Esophagus (tissue), 2 donors: ENCODE data around the gene TNFRSF4. TPM values are rescaled to one million over a fixed set of nuclear protein-coding genes. Genes with fewer than 3 reads are reported as not detected.

Source experiments
- H3K27ac ChIP-seq, 2 donors: one replicate each; pipeline ENCODE4 v1.5.1; 2013; ENCODE audit warnings: low read depth in 2 of 2, mild to moderate bottlenecking in 2 of 2, inconsistent platforms in 1 of 2, low read length in 1 of 2, moderate library complexity in 1 of 2
- H3K27me3 ChIP-seq, 2 donors: one replicate each; pipeline ENCODE4 v1.6.1; 2013; ENCODE audit warnings: low read length in 2 of 2, control low read depth in 1 of 2, mild to moderate bottlenecking in 1 of 2; ENCODE audit not compliant: insufficient read depth in 2 of 2, control insufficient read depth in 1 of 2
- H3K36me3 ChIP-seq, 2 donors: one replicate each; pipeline ENCODE4 v1.6.1; 2013; ENCODE audit warnings: low read length in 1 of 2; ENCODE audit not compliant: control insufficient read depth in 2 of 2, insufficient read depth in 2 of 2
- H3K4me1 ChIP-seq, 2 donors: one replicate each; pipeline ENCODE4 v1.6.1; 2013; ENCODE audit warnings: low read length in 1 of 2; ENCODE audit not compliant: control insufficient read depth in 2 of 2, insufficient read depth in 2 of 2
- H3K4me3 ChIP-seq, 2 donors: one replicate each; pipeline ENCODE4 v1.5.1; 2013; ENCODE audit warnings: low read length in 2 of 2, mild to moderate bottlenecking in 2 of 2, low read depth in 1 of 2, moderate library complexity in 1 of 2
- H3K9me3 ChIP-seq, 2 donors: one replicate each; pipeline ENCODE4 v1.6.1; 2013; ENCODE audit warnings: mild to moderate bottlenecking in 2 of 2, low read depth in 1 of 2, low read length in 1 of 2, moderate library complexity in 1 of 2; ENCODE audit not compliant: control insufficient read depth in 2 of 2, insufficient read depth in 1 of 2
- WGBS, 2 donors: extraction: QIAGEN DNeasy Blood & Tissue Kit; methylation state at CpG; one replicate each; pipeline ENCODE4 v1.1.7; 2013; 5-methylcytosine and 5-hydroxymethylcytosine counted together
- polyA plus RNA-seq, 2 donors: library from polyadenylated mRNA; stranded (reverse); fragments of 200-250 nt; gene quantifications; one replicate each; pipeline ENCODE4 v1.2.3, GENCODE V29; 2013
- donor health status: healthy with polysubstance abuse.
- donor health status: Bipolar disorder and iron deficiency.

Gene TNFRSF4
- polyA plus RNA-seq, 2 donors, result 0.73 to 1.1 TPM

DNA sequence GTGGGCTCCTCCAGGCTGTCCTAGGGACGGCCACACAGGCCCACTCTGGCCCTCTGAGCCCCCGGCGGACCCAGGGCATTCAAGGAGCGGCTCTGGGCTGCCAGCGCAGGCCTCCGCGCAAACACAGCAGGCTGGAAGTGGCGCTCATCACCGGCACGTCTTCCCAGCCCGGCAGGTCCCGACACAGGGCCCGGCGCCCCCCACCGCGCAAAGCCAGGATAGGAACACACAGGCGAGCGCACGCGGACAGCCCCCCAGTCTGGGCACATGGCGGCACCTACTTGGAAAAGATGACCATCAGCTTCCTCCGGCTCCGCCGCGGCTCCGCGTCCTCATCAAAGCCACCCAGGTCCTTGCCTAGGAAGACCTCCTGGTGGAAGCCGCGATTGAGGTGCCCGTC, 14.2 kb upstream of the TNFRSF4 start:
- Histone ChIP-seq H3K27ac (no peak overlapping the region), H3K9me3 (no peaks in the 10 kb centered on the region), H3K4me3 (no peak overlapping the region), H3K27me3 (no peaks in the 10 kb centered on the region), H3K4me1 (peaks cover 8 to 37% of the 10 kb centered on the region in 2 donors), H3K36me3 (peaks cover 12 to 51% of the 10 kb centered on the region in 2 donors)
- WGBS, 2 donors, result 95 to 97% methylated on average over 30 of the region's 30 CpGs

- H3K27me3 ChIP-seq, result no peaks in the 10 kb centered on the region
- H3K4me1 ChIP-seq, result peaks cover 6 to 32% of the 10 kb centered on the region in 2 donors
- 93 to 95% methylated on average over 19 to 25 of the region's 25 CpGs for WGBS, 2 donors
- H3K9me3 ChIP-seq, result peaks cover 0 to 3% of the 10 kb centered on the region in 2 donors
- peaks cover 15 to 59% of the 10 kb centered on the region in 2 donors for H3K36me3 ChIP-seq
- H3K4me3 ChIP-seq, result no peak overlapping the region
- no peak overlapping the region for H3K27ac ChIP-seq
Measured at GRCh38 chr1:1227386-1227785, 13.4 kb upstream of the TNFRSF4 start.

DNA sequence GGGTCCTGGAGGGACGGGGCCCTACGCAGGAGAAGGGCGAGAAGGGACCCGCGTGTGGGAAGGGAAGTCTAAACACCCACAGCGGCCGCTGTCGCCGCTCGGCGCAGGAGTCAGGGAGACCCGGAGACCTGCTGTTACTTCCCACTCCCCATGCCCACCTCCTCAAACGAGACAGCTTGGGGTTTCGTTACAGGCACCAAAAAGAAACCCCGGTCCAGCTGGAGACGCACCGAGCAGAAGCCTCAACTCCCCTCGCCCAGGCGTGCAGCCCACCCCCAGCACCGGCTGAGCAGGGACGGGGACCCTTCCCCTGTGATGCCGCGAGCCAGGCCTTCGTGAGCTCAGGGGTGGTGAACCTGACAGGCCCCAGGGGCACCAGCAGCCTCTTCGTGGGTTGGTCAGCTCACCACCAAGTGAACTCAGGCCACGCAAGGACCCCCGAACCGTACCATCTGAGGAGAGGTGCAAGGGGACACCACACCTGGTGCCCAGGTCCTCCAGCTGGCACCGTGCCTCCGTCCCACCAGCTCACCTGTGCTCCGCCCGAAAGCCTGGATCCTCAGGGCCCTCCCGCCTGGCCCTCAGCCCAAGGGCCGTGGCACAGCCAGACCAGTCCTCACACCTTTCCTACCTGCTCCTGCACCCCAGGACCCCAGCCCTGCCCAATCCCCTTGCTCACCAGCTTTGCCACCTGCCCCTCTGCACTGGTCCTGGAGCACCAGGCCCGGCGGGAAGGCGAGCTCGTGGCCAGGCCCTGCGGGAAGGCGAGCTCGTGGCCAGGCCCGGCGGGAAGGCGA, 12.8 kb upstream of the TNFRSF4 start:
- Histone ChIP-seq H3K27me3 (no peaks in the 10 kb centered on the region), H3K4me3 (no peak overlapping the region), H3K27ac (no peak overlapping the region), H3K9me3 (peaks cover 0 to 3% of the 10 kb centered on the region in 2 donors), H3K36me3 (peaks cover 17 to 61% of the 10 kb centered on the region in 2 donors), H3K4me1 (peaks cover 7 to 33% of the 10 kb centered on the region in 2 donors)
- 91 to 92% methylated on average over 41 to 44 of the region's 44 CpGs for WGBS, 2 donors

DNA sequence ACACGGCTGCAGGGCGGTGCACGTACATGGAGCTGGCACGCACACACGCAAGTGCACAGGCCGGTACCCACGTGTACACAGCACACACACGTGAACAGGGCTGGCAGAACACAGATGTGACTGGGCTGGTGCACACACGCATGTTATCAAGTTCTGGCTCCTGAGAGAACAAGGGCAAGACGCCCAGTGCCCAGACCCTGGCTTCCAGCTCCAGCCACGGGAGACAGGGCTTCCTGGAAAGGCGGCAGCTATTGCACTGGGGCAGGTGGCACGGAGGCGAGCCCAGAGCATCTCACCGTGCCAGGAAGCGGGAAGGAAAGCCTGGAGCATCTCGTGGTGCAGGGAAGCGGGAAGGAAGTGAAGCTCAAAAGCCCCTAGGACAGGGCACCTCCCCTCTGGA, 12.0 kb upstream of the TNFRSF4 start:
- Histone ChIP-seq H3K9me3 (peaks cover 0 to 3% of the 10 kb centered on the region in 2 donors), H3K36me3 (peaks cover 19 to 65% of the 10 kb centered on the region in 2 donors), H3K27ac (no peak overlapping the region), H3K4me1 (peaks cover 7 to 33% of the 10 kb centered on the region in 2 donors), H3K4me3 (no peak overlapping the region), H3K27me3 (no peaks in the 10 kb centered on the region)
- 72 to 79% methylated on average over 18 of the region's 18 CpGs for WGBS, 2 donors

DNA sequence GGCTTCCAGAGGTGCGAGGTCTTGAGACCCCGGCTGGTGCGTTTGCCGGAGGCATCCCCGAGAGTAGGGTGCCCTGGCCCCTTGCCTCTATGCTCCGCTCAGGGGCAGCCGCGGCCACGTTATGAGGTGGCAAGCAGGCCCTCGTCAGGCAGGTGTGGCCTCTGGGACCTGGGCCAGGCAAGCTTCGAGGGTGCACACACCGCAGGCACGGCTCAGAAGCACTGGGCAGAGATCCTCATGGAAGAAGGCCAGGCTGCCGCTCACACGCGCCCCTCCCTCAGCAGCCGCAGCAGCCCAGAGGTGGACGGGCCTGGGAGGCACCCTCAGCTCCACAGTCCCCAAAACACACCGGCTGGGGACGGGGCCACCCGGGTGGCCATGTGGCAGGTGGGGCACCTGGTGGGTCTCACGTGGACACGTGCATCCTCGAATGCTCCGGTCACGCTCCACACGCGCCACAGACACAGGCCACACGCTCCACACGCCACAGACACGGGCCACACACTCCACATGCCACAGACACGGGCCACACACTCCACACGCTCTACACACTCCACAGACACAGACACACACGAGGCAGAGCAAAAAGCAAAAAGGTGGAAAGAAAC, 11.4 kb upstream of the TNFRSF4 start:
- H3K36me3 ChIP-seq, result peaks cover 22 to 69% of the 10 kb centered on the region in 2 donors
- 67 to 76% methylated on average over 34 of the region's 34 CpGs for WGBS, 2 donors
- H3K4me3 ChIP-seq, result no peak overlapping the region
- peaks cover 7 to 29% of the 10 kb centered on the region in 2 donors for H3K4me1 ChIP-seq
- no peaks in the 10 kb centered on the region for H3K27me3 ChIP-seq
- no peak overlapping the region for H3K27ac ChIP-seq
- peaks cover 0 to 3% of the 10 kb centered on the region in 2 donors for H3K9me3 ChIP-seq

DNA sequence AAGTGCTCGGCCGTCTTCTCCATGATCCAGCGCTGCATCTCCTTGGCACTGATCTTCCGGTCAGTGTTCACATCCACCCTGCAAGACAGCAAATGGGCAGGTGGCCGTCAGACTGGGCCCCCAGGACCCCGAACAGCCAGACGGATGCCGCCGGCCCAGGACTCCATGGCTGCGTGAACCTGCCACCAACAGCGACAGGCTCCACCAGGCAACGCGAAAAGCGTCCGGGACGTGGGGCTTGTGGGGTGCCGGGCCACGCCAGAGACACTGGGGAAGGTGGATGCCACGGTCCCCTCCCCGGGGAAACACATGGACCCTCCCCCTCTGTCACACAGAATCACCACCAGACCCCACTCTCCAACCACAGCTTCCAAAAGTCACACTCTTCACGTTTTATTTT, 9.9 kb upstream of the TNFRSF4 start:
- Histone ChIP-seq H3K27ac (no peak overlapping the region), H3K4me1 (peaks cover 7 to 19% of the 10 kb centered on the region in 2 donors), H3K9me3 (peaks cover 0 to 3% of the 10 kb centered on the region in 2 donors), H3K4me3 (no peak overlapping the region), H3K36me3 (peaks cover 22 to 79% of the 10 kb centered on the region in 2 donors), H3K27me3 (no peaks in the 10 kb centered on the region)
- WGBS, 2 donors, result 93 to 98% methylated on average over 21 of the region's 21 CpGs

- WGBS, 2 donors, result 94 to 95% methylated on average over 15 of the region's 15 CpGs
- H3K36me3 ChIP-seq, result peaks cover 23 to 79% of the 10 kb centered on the region in 2 donors
- no peaks in the 10 kb centered on the region for H3K27me3 ChIP-seq
- no peak overlapping the region for H3K27ac ChIP-seq
- no peak overlapping the region for H3K4me3 ChIP-seq
- peaks cover 0 to 3% of the 10 kb centered on the region in 2 donors for H3K9me3 ChIP-seq
- peaks cover 7 to 20% of the 10 kb centered on the region in 2 donors for H3K4me1 ChIP-seq
Measured at GRCh38 chr1:1223321-1223720, 9.4 kb upstream of the TNFRSF4 start.

DNA sequence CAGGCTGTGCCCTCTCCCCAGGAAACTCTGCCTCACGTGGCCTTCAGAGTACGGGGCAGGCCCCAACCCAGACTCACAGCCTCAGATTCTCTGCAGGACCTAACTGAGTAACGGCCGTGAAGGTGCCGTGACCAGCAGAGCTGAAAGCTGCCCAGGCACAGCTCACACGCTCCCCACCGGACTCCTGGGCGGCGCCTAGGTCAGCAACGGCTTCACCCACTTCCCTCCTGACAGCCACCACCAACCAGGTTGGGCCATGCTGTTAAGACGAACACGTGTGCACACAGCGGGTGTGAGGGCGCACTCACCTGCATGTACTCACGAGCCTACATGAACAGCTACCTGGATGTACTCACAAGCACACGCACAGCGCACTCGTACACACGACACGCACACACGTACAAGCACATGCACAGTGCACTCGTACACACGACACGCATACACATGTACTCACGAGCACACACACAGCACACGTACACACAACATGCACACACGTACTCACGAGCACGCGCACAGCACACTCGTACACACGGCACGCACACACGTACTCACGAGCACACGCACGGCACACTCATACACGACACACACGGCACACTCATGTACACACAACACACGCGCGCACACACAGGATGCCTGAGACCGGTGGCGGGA, 8.7 kb upstream of the TNFRSF4 start:
- WGBS, 2 donors, result 92 to 96% methylated on average over 44 of the region's 44 CpGs
- H3K9me3 ChIP-seq, result peaks cover 0 to 3% of the 10 kb centered on the region in 2 donors
- no peak overlapping the region for H3K27ac ChIP-seq
- no peaks in the 10 kb centered on the region for H3K27me3 ChIP-seq
- H3K36me3 ChIP-seq, result peaks cover 17 to 76% of the 10 kb centered on the region in 2 donors
- peaks cover 10 to 24% of the 10 kb centered on the region in 2 donors for H3K4me1 ChIP-seq
- no peak overlapping the region for H3K4me3 ChIP-seq

GRCh38 chr1:1221887-1222574, 8.1 kb upstream of the TNFRSF4 start:
- no peak overlapping the region for H3K27ac ChIP-seq

More at GRCh38 chr1:1221887-1222574, 8.1 kb upstream of the TNFRSF4 start:
- peaks cover 0 to 3% of the 10 kb centered on the region in 2 donors for H3K9me3 ChIP-seq
- no peak overlapping the region for H3K4me3 ChIP-seq
- WGBS, 2 donors, result 78 to 85% methylated on average over 30 of the region's 30 CpGs
- no peaks in the 10 kb centered on the region for H3K27me3 ChIP-seq
- peaks cover 10 to 25% of the 10 kb centered on the region in 2 donors for H3K4me1 ChIP-seq
- H3K36me3 ChIP-seq, result peaks cover 16 to 77% of the 10 kb centered on the region in 2 donors
